ENCODE results near the gene ZNF521.

The ZNF521 gene

GRCh38 chr18:25210622-25211021 is 141.3 kb downstream of the ZNF521 start:
- no peak for TF ChIP-seq CTCF (conservative IDR thresholded peaks at IDR 0.05; ENCODE audit: control insufficient read depth, insufficient read depth, low read depth, low read length)
- no peak for DNase-seq (ENCODE audit: low read depth)
- H3K4me3 ChIP-seq (ENCODE audit: control insufficient read depth, low read depth, low read length): no peak overlapping the region

DNA sequence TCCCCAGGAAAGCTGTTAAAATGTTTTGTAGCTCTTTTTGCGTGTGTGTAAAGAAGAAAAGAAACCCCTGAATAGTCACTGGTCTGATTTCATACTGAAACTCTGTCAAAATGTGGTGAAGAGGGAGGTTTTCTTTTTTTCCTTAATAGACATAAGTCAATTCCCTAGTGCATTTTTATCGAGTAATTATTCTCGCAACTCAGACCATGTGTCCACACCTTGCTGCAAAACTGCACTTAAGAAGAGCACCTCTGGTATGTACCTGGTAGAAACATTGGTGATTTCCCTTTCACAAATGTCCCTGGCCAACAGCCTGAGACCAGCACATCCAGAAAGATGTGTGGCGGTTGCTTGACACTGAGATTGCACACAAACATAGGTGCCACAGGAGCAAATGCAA is 159.9 kb downstream of the ZNF521 start:
- H3K4me3 ChIP-seq (ENCODE audit: control insufficient read depth, low read depth, low read length): no peak overlapping the region
- no peak for TF ChIP-seq CTCF (conservative IDR thresholded peaks at IDR 0.05; ENCODE audit: control insufficient read depth, insufficient read depth, low read depth, low read length)
- no peak for DNase-seq (ENCODE audit: low read depth)

GRCh38 chr18:25190472-25190871 is 161.5 kb downstream of the ZNF521 start:
- H3K4me3 ChIP-seq (ENCODE audit: control insufficient read depth, low read depth, low read length): no peak overlapping the region
- DNase-seq (ENCODE audit: low read depth): no peak
- TF ChIP-seq CTCF (conservative IDR thresholded peaks at IDR 0.05; ENCODE audit: control insufficient read depth, insufficient read depth, low read depth, low read length): no peak

DNA sequence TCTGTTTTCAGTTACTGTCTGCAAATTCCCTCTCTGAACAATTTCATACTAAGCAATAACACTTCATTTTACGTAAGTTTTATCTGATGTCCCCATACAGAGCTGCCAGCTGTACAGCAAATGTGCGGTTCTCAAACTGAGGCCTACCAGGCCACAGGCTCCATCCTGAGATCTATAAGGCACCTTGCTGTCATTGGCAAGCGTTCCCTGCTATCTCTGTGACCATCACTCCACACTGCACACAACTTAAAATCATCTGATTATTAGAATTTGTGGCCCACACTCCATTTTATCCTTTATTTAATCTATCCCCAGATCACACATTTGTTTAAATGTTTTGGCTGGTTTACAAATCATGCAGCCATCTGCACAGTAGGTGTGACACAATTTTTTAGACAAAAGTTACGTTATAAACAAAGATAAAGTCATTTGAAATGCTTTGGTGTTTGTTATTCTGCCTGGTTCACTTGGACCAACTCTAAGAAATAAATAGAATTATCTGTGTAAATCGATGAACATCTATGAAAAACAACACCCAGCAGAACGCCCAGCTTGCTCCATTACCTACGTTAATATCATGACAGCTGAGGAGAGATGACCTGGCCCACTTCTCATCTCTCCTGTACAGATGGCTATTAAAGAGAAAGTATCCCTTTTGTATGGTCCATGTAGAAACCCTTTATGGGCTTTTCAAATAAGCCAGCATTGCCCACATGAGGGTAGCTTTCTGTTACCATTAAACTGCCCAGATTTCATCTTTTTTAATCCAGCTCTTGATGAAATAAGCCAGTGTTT is 162.4 kb downstream of the ZNF521 start:
- DNase-seq (ENCODE audit: low read depth): no peak
- no peak overlapping the region for H3K4me3 ChIP-seq (ENCODE audit: control insufficient read depth, low read depth, low read length)
- no peak for TF ChIP-seq CTCF (conservative IDR thresholded peaks at IDR 0.05; ENCODE audit: control insufficient read depth, insufficient read depth, low read depth, low read length)

- no peak for DNase-seq (ENCODE audit: low read depth)
- no peak for TF ChIP-seq CTCF (conservative IDR thresholded peaks at IDR 0.05; ENCODE audit: control insufficient read depth, insufficient read depth, low read depth, low read length)
- H3K4me3 ChIP-seq (ENCODE audit: control insufficient read depth, low read depth, low read length): no peak overlapping the region
Observed at GRCh38 chr18:25187521-25188192, 164.3 kb downstream of the ZNF521 start.

DNA sequence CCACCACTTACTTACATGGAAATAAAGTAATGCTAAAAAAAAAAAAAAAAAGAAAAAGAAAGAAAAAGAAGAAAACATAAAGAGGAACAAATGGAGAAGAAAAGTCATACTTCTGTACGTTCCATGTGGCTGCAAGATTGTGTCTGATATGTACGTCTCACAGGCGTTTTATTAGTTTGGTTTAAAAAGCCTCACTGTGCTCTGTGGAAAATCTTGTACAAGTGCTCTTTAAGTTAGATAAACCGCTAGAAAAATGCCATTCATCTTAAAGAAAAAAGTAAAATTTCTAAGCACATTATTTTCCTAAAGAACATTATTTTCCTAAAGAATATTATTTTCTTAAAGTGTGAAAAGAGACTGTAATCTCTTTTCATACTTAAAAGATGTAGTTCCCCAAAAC is 165.1 kb downstream of the ZNF521 start:
- no peak overlapping the region for H3K4me3 ChIP-seq (ENCODE audit: control insufficient read depth, low read depth, low read length)
- DNase-seq (ENCODE audit: low read depth): no peak
- no peak for TF ChIP-seq CTCF (conservative IDR thresholded peaks at IDR 0.05; ENCODE audit: control insufficient read depth, insufficient read depth, low read depth, low read length)

All from fibroblast of mammary gland (primary cell).